Endothelial cell of umbilical vein (primary cell): ENCODE measurements around the gene FAM117B. TPM values are rescaled to one million over a fixed set of nuclear protein-coding genes. Genes with fewer than 3 reads are reported as not detected.

ENCODE experiments used
- BruUV-seq: library from RNA; stranded (reverse); fragments of 400-500 nt; replicated peaks from 2 replicates; lab custom pipeline; 2021; lab: Mats Ljungman, UMichigan
- CTCF ChIA-PET: fragments of 300-600, 350-600 bp; sonication (Branson Sonifier 250); formaldehyde crosslinking; loops from one replicate; lab custom pipeline; 2021; ENCODE audit warnings: antibody characterized with exemption, inconsistent platforms; lab: Charles Lee
- POLR2A ChIA-PET: fragments of 300-600, 350-600 bp; sonication (Branson Sonifier 250); formaldehyde crosslinking; loops from one replicate; lab custom pipeline; 2021; ENCODE audit warnings: antibody characterized with exemption, inconsistent platforms; lab: Charles Lee
- DNase-seq: peaks from one replicate; pipeline ENCODE4 v3.0.0-alpha.2; 2011; ENCODE audit warnings: low read depth, low spot score
- FAIRE-seq: peaks from 2 replicates; lab custom pipeline; 2011; peaks lifted over from hg19 to GRCh38; lab: Jason Lieb, UNC
- H2AFZ ChIP-seq: 2 replicates; pipeline ENCODE4 v1.6.0; 2012; ENCODE audit warnings: low read depth, low read length, control low read depth, inconsistent platforms
- H3K27ac ChIP-seq: 2 replicates; pipeline ENCODE4 v1.5.1; 2011; ENCODE audit warnings: low read depth, mild to moderate bottlenecking, control low read depth, low read length, moderate library complexity; ENCODE audit not compliant: insufficient read depth
- H3K27me3 ChIP-seq, 2 experiments: 2 replicates each; pipeline versions ENCODE4 v1.6.0 to v1.6.1; 2011; ENCODE audit warnings: low read length in 2 of 2, mixed read lengths in 1 of 2; ENCODE audit not compliant: control insufficient read depth in 2 of 2, insufficient read depth in 2 of 2
- H3K36me3 ChIP-seq, 2 experiments: 2 replicates in 1 of 2; 3 replicates in 1 of 2; pipeline ENCODE4 v1.5.1; 2011; ENCODE audit warnings: low read length in 2 of 2, mild to moderate bottlenecking in 1 of 2, moderate library complexity in 1 of 2; ENCODE audit not compliant: control insufficient read depth in 2 of 2, insufficient read depth in 2 of 2; ENCODE audit errors: extremely low read depth in 1 of 2
- H3K4me1 ChIP-seq: 3 replicates; pipeline ENCODE4 v1.5.1; 2011; ENCODE audit warnings: mild to moderate bottlenecking, low read length; ENCODE audit not compliant: control insufficient read depth, insufficient read depth; ENCODE audit errors: extremely low read depth
- H3K4me2 ChIP-seq: 2 replicates; pipeline ENCODE4 v1.6.1; 2011; ENCODE audit warnings: low read length, control low read depth, mixed read lengths; ENCODE audit not compliant: insufficient read depth
- H3K4me3 ChIP-seq, 3 experiments: fragments of 200-600 bp in 1 of 3; sonication (generic), shearing (Covaris generic) in 1 of 3; replicated peaks in 1 of 3; 2 replicates each; pipeline ENCODE4 v1.5.1; 2011 to 2016; ENCODE audit warnings: control low read depth in 3 of 3, low read length in 3 of 3, mild to moderate bottlenecking in 2 of 3, inconsistent platforms in 1 of 3, low read depth in 1 of 3, moderate library complexity in 1 of 3; ENCODE audit not compliant: insufficient read depth in 1 of 3
- H3K79me2 ChIP-seq: 2 replicates; pipeline ENCODE4 v1.6.0; 2012; ENCODE audit warnings: low read length, inconsistent platforms; ENCODE audit not compliant: control insufficient read depth, insufficient read depth
- H3K9ac ChIP-seq: replicated peaks from 2 replicates; pipeline ENCODE3; 2011; ENCODE audit warnings: low read length, control low read depth; ENCODE audit not compliant: insufficient read depth; ENCODE audit errors: extremely low read depth
- H3K9me1 ChIP-seq: replicated peaks from 3 replicates; pipeline ENCODE4 v1.6.0; 2011; ENCODE audit warnings: mild to moderate bottlenecking, low read length; ENCODE audit not compliant: control insufficient read depth, insufficient read depth; ENCODE audit errors: extremely low read depth
- H3K9me3 ChIP-seq: replicated peaks from 2 replicates; pipeline ENCODE4 v1.5.1; 2012; ENCODE audit warnings: low read length, inconsistent platforms; ENCODE audit not compliant: control insufficient read depth, insufficient read depth
- H4K20me1 ChIP-seq: replicated peaks from 2 replicates; pipeline ENCODE3; 2011; ENCODE audit warnings: mild to moderate bottlenecking, low read length; ENCODE audit not compliant: control insufficient read depth, insufficient read depth; ENCODE audit errors: extremely low read depth
- EZH2 ChIP-seq: IDR thresholded peaks from 2 replicates; pipeline ENCODE4 v1.6.1; 2012; ENCODE audit warnings: borderline replicate concordance, low read depth, mild to moderate bottlenecking, moderate library complexity, low read length, inconsistent platforms; ENCODE audit not compliant: severe bottlenecking
- FOS ChIP-seq: IDR thresholded peaks from 2 replicates; pipeline ENCODE4 v1.6.1; 2011; ENCODE audit warnings: mild to moderate bottlenecking, low read length, moderate library complexity, borderline replicate concordance; ENCODE audit not compliant: insufficient read depth
- GATA2 ChIP-seq: IDR thresholded peaks from 2 replicates; pipeline ENCODE4 v1.7.0; 2011; ENCODE audit warnings: low read depth, mild to moderate bottlenecking, moderate library complexity, mixed read lengths, low read length; ENCODE audit not compliant: insufficient read length, insufficient read depth
- JUN ChIP-seq: IDR thresholded peaks from 2 replicates; pipeline ENCODE4 v1.6.1; 2011; ENCODE audit warnings: borderline replicate concordance, low read depth; ENCODE audit not compliant: insufficient read length, insufficient read depth
- MYC ChIP-seq: IDR thresholded peaks from one replicate; pipeline ENCODE4 v1.6.1; 2011; ENCODE audit warnings: mild to moderate bottlenecking, low read depth, low read length
- POLR2A ChIP-seq: IDR thresholded peaks from 2 replicates; pipeline ENCODE4 v1.6.1; 2012; ENCODE audit warnings: low read depth, mild to moderate bottlenecking, control low read depth, low read length
- POLR2AphosphoS5 ChIP-seq: IDR thresholded peaks from 2 replicates; pipeline ENCODE4 v1.6.1; 2012; ENCODE audit warnings: low read depth, mild to moderate bottlenecking, control low read depth, low read length, moderate library complexity; ENCODE audit not compliant: insufficient read depth
- dilution Hi-C: fragments of 300-500 bp; cut with MboI; formaldehyde crosslinking; loops from one replicate; pipeline ENCODE4 v1.15.0; 2019; ENCODE audit warnings: low sequenced_read_pairs; ENCODE audit not compliant: extremely low pct_ligation_motif_present
- intact Hi-C: fragments of 100-400 bp; cut with micrococcal nuclease; formaldehyde crosslinking; loops from one replicate; pipeline ENCODE4 v1.10.0; 2022
- polyA plus RNA-seq, 4 experiments: library from polyadenylated mRNA; depleted of rRNA in 3 of 4; stranded (reverse) in 3 of 4; unstranded in 1 of 4; fragments of >200 nt; gene quantifications; 2 replicates each; pipeline versions ENCODE4 v1.2.1 to v1.2.3, GENCODE V29; 2011 to 2012; ENCODE audit warnings: missing spikeins in 1 of 4
- total RNA-seq: library from RNA; stranded (reverse); gene quantifications from 2 replicates; pipeline ENCODE4 v1.2.3, GENCODE V29; 2021
- TF ChIP-seq, protein P1 (sequence below): IDR thresholded peaks from 2 replicates; pipeline ENCODE4 v1.6.1; 2011; ENCODE audit not compliant: insufficient read depth, insufficient read length
- TF ChIP-seq, protein P2 (sequence below), 2 donors: IDR thresholded peaks; 1 replicate in 1 of 2; 2 replicates in 1 of 2; pipeline ENCODE4 v1.5.1; 2011; ENCODE audit warnings: low read length in 2 of 2, mild to moderate bottlenecking in 2 of 2, moderate library complexity in 2 of 2, control low read depth in 1 of 2, inconsistent platforms in 1 of 2, low read depth in 1 of 2; ENCODE audit not compliant: insufficient read depth in 1 of 2; ENCODE audit errors: extremely low read depth in 1 of 2

The FAM117B gene
- total and polyA plus RNA-seq, 2 donors (not counting 3 experiments of a cell fraction or from before 2014, with no cell fraction given): 1.3 to 7.0 TPM

DNA sequence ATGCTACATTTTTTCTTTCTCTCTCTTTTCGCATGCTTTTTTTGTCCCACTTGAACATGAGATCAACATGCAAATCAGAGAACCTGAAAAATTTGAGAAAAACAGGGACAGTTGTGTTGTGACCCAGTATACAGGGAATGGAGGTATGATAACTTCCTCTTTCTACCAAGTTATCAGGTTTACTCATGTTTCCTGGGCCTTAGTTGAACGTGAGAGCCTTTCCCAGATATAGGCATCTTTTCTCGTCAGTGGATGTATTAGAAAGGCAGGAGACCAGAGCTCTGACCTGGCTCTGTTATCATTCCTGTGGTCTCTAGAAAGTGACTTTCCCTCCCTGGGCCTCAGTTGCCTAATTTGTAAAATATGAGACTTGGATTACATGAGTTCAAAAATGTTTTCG lies 30.1 kb upstream of the FAM117B start:
- DNase-seq: no peak
- H3K9me1 ChIP-seq: no peaks in the 10 kb centered on the region
- no peaks in the 10 kb centered on the region for H3K36me3 ChIP-seq
- no peaks in the 10 kb centered on the region for H3K79me2 ChIP-seq
- no TSS peak for BruUV-seq
- TF ChIP-seq FOS: no peak
- TF ChIP-seq MYC: no peak
- TF ChIP-seq POLR2A: no peak
- TF ChIP-seq GATA2: no peak
- no peak for FAIRE-seq
- no peak overlapping the region for H3K4me3 ChIP-seq
- no peaks in the 10 kb centered on the region for H3K4me1 ChIP-seq
- H3K9ac ChIP-seq: no peak overlapping the region
- no peak overlapping the region for H3K27ac ChIP-seq
- intact Hi-C loops: no loop called here
- ChIA-PET POLR2A (no interaction called here), CTCF (no interaction called here)
- no peaks in the 10 kb centered on the region for H3K9me3 ChIP-seq
- no peak overlapping the region for H3K4me2 ChIP-seq
- no peaks in the 10 kb centered on the region for H3K27me3 ChIP-seq
- H2AFZ ChIP-seq: no peak overlapping the region
- no peaks in the 10 kb centered on the region for H4K20me1 ChIP-seq
- dilution Hi-C loops: no loop called here

- Histone ChIP-seq H2AFZ (no peak overlapping the region), H3K4me2 (no peak overlapping the region), H3K79me2 (no peaks in the 10 kb centered on the region), H4K20me1 (no peaks in the 10 kb centered on the region), H3K4me3 (no peak overlapping the region), H3K36me3 (no peaks in the 10 kb centered on the region), H3K9ac (no peak overlapping the region), H3K9me1 (no peaks in the 10 kb centered on the region), H3K9me3 (no peaks in the 10 kb centered on the region), H3K4me1 (no peaks in the 10 kb centered on the region), H3K27me3 (no peaks in the 10 kb centered on the region), H3K27ac (no peak overlapping the region)
- ChIA-PET POLR2A (no interaction called here), CTCF (no interaction called here)
- TF ChIP-seq, protein P1, sequence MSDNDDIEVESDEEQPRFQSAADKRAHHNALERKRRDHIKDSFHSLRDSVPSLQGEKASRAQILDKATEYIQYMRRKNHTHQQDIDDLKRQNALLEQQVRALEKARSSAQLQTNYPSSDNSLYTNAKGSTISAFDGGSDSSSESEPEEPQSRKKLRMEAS: no peak
- TF ChIP-seq GATA2: no peak
- TF ChIP-seq JUN: no peak
- no peak for TF ChIP-seq FOS
- no peak for TF ChIP-seq POLR2A
- TF ChIP-seq, protein P2, sequence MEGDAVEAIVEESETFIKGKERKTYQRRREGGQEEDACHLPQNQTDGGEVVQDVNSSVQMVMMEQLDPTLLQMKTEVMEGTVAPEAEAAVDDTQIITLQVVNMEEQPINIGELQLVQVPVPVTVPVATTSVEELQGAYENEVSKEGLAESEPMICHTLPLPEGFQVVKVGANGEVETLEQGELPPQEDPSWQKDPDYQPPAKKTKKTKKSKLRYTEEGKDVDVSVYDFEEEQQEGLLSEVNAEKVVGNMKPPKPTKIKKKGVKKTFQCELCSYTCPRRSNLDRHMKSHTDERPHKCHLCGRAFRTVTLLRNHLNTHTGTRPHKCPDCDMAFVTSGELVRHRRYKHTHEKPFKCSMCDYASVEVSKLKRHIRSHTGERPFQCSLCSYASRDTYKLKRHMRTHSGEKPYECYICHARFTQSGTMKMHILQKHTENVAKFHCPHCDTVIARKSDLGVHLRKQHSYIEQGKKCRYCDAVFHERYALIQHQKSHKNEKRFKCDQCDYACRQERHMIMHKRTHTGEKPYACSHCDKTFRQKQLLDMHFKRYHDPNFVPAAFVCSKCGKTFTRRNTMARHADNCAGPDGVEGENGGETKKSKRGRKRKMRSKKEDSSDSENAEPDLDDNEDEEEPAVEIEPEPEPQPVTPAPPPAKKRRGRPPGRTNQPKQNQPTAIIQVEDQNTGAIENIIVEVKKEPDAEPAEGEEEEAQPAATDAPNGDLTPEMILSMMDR (IDR thresholded peaks at IDR 0.05; ENCODE audit: extremely low read depth in 1 of 2, insufficient read depth in 1 of 2, low read depth in 1 of 2, low read length in 2 of 2): no peak
- no peak for TF ChIP-seq POLR2AphosphoS5
- TF ChIP-seq MYC: no peak
- no peak for TF ChIP-seq EZH2
- BruUV-seq: no TSS peak
- FAIRE-seq: no peak
- DNase-seq: no peak
- intact Hi-C loops (no loop called here), dilution Hi-C loops (no loop called here)
Measured at GRCh38 chr2:202605174-202605573, 29.6 kb upstream of the FAM117B start.
